SHP77 treated with DMSO at 0.1 percent for 48 hours (cell line): Measurements from ENCODE around the gene ARPIN.
A peak's percentile ranks its signal among the peaks of the same experiment; 100 is the strongest.
"Not testable (repeated sequence)": the region's sequence is repeated elsewhere in the genome, so short reads cannot be mapped to it uniquely, and the experiment has no call there.

Experiments
- DNase-seq: peaks from one replicate; lab custom pipeline; 2025; lab: John Stamatoyannopoulos, UW

The ARPIN gene

DNA sequence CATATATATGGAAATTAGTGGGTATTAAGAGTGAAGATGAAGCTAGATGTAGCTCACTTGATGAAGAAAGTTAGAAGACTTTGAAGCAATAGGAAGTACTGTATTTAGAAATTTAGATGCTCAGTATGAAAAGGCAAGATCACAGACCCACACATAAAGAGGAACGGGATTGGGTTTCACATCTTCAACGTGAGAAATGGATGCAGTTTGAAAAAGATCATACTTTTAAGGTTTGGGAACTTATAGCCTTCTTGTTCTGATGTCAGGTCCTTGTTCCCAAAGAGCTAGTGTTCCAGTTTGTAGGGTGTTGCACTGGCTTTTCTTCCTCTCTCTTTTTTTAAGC, 35.7 kb downstream of the ARPIN start:
- no peak for DNase-seq

DNA sequence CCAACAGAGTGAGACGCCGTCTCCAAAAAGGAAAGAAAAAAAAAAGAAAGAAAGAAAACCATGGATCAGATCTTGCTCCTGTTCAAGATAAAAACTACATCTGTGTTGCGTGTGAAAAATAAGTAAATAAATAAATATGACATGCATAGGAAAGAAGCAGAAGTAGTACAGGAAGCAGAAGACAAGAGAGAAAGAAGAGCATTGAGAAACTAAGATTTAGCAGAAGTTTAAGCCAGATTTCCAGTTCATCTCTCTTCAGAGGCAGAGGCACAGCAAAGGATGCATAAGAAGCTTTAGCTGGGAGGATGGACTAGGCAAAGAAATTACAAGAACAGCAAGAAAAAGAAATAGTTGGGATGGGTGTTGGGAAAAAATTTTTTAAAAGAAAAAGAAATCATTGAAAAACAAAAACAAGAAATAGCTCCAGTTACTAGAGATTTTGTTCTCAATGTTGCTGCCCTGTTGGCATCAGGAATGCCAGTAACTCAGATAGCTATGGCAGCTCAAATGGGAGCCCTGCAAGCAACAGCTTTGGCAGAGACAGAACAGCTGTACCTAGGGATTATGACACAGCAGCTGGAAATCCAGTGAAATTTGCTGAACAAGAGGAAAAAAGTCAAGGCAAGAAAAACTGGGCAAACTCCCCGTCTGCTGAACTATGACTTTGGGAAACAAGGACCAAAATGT, 36.2 kb downstream of the ARPIN start:
- no peak for DNase-seq

DNA sequence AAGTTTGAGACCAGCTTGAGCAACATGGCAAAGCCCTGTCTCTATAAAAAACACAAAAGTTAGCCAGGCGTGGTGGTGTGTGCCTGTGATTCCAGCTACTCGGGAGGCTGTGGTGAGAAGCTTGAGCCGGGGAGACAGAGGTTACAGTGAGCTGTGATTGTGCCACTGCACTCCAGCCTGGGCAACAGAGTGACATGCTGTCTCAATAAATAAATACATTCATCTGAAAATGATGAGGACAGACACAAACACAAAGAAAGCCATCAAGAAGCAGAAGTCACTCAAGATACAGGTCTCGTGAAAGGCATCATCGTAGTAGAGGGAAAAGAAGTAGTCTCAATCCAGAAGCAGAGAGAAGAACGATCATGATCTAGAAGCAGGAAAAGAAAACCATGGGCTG, 37.0 kb downstream of the ARPIN start:
- no peak for DNase-seq

DNA sequence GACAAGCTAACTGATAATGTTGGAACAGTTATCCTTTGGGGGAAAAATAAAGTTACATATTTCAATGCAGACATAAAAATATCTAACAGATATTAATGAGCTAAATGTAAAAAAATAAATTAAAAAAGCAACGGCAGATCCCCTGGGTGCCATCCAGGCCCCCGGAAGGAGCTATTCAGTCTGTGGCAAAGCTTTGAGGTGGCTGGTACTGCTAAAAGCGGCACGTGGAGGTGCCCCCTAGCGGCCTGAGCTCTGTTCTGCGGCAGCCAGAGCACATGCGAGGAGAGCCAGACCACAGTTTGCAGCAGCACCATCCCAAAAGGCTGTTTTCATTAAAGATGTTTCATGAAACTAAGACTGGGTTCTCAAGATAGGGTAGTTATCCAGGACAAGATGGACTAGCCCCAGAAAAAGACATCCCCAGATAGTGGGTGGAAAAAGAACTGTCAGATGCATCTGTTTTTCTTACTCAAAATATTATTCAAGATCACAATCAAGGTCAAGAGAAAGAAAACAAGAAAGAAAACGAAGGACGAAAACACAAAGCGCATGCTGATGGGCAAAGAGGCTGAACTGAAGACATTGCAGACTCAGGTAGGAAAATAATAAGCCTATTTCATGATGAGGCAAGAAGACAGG, 37.7 kb downstream of the ARPIN start:
- peak; percentile 50 for DNase-seq

DNA sequence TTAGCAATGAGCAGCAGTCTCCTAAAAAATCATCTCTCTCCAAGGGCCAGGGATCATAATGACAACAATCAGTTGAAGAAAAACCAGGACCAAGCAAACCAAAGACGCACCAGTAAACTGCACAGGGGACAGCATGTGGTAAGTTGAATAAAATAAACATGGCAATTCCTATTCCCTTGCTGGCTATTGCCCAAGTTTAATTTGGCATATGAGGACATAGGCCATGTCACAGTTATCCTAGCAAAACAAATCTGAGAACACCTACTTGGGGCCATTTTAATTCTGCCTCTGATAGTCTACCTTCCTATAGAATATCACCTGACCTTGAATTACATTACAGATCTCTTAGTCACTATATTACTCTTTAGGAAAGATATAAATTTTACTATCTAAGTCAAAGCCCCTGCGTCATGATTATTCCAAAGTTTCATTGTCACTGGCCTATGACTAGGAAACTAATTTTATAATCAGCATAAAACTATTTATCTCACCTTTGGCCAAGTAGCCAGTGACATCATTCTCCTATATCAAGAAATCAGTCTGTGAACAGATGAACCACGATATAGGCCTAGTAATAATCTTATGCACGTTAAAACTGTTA, 42.0 kb downstream of the ARPIN start:
- no peak for DNase-seq

DNA sequence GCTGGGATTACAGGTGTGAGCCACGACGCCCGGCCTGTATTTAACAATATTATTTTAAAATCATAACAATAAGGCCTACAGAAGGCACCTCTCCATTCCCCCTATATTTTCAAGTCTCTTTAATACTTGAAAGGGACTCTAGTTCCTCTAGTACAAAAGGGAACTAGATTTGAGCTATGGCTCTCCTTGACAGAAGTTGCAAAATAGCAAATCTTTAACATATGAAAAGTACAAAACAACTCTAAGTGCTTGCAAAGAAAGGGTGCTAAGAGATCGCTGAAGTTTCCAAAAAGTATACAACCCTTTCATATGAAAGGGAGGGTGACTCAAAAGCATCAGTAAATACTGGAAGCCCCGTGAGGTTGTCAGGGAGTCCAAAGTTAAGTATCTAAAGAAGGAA, 42.7 kb downstream of the ARPIN start:
- DNase-seq = no peak

DNA sequence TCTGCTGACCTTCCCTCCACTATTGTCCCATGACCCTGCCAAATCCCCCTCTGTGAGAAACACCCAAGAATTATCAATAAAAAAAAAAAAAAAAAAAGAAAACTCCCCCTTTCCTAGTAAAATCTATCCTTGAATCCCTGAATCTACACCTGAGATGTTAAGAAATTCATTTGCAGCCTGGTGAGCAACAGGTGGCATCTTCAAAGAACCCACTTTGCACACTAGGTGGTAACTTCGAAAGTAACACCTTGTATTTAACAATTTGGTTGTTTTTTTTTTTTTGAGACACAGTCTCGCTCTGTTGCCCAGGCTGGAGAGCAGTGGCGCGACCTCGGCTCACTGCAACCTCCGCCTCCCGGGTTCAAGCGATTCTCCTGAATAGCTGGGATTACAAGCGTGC, 43.3 kb downstream of the ARPIN start:
- DNase-seq = not testable (repeated sequence)

DNA sequence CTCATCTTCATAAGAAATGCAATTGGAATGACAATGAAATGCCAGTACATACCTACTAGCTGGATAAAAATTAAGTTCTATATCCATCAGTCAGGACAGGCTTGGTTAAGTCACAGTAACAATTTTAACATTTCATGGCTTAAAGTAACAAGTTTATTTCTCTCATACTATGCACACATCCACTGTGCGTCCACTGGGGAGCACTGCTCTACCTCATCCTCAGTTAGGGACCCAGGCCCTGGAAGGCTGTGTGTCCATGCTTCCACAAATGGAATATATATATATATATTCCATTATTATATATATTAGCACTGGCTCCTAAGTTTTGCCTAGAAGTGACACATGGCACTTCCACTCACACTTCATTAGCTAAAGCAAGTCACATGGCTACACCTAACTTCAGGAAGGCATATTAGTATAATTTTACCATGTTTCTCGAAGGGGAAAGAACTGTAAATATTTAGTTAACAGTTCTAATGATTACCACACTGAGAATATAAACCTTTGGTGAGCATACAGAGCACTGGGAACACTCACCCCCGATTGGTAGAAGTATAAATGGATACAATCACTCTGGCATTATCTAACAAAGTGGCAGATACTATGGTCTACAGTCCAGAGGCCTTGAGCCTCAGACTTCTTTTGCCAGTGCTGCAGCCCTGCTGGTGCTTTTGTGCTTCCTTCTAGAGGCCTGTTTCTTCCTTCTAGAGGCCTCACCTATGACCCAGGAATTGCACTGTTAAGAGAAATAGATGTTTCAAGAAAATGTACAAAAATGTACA, 47.6 kb downstream of the ARPIN start:
- DNase-seq = no peak

DNA sequence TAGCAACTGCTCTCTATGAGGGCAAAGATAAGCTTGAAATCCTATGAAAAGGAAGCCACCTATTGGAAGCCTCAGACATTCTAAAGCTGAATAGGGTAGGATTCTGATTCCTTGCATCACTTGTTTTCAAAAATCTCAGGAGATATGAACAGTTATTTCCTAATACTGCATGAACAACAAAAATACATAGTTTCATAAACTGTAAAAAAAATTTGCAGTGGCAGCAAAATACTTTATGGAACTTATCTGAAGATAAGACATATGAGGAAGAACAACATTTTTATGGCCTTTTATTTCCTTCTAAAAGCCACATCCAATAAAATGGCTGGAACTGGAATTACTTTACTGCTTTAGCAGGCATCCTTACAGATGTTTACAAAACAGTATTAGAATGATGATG, 48.8 kb downstream of the ARPIN start:
- no peak for DNase-seq

DNA sequence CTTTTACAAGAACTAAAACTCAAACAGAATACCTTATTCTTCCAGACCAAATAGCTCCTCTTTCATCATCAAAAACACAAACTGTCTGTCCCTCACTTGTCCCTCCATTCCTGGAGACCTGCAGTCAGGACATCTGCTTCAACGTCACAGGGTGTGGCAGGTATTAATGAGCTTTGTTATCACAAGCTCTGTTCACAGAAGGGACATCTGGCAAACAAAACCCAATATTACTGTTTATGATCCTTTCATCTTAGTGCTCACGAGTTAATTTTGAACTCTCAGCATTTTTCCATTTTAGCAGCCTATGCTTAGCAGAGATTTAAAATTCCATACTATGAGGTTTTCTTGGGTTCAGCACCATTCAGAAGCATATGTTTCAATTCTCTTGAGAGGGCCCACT, 51.9 kb downstream of the ARPIN start:
- DNase-seq = no peak

DNA sequence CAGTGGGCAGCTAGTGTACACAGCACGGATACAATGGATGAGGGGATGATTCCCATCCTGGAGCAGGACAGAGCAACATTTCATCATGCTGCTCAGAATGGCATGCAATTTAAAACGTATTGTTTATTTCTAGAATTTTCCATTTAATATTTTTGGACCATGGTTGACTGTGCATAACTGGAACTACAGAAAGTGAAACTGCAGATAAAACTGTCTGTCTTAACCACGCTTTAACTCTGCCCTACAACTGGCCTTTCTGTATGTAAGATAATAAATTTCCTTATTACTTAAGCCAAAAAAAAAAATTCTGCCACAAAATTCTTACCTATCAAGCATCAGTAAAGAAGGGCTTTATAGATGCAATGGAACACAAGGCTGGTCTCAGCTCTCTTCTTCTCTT, 52.3 kb downstream of the ARPIN start:
- DNase-seq = no peak

DNA sequence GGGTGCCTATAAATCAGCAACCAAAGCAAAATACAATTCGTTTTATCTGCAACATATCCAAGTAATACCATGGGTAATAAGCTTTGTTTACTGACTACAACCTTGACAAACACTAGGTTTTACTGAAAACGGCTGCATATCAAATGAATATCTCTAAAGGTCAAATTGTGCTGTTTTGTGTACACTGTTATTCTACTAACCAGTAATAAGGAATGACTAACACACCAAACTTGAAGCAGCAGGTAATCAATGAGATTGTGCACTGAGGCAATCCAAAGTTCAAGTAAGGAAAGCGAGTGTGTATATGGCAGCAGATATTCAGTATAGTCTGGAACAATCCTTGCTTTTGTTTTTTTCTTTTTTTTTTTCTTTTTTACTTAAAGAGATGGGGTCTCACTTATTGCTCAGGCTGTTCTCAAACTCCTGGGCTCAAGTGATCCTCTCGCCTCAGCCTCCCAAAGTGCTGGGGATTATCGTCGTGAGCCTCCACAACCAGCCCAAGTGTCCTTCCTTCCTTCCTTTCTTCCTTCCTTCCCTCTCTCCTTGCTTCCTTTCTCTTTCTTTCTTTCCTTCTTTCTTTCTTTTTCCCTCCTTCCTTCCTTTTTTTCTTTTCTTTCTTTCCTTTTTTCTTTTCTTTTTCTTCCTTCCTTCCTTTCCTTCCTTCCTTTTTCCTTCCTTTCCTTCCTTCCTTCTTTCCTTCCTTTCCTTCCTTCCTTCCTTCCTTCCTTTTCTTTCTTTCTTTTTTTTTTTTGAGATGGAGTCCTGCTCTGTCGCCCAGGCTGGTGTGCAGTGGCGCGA, 53.9 kb downstream of the ARPIN start:
- DNase-seq = no peak

DNA sequence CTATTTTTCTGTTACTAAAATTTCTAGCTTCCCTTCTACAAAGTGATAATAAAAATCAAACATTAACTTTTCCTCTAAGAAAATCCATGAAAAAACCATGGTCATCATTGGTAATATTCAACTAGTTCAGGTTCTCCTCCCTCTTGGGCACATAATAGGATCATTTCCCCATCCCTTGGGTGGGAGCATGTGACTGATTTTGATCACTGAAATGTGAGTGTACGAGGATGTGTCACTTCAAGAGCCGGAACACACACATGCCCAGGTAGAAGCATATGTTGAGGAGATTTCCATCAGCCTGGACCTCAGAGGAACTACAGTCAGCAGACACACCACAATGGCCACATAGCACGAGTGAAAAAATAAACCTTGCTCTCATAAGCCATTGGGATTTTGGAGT, 55.1 kb downstream of the ARPIN start:
- DNase-seq = no peak

DNA sequence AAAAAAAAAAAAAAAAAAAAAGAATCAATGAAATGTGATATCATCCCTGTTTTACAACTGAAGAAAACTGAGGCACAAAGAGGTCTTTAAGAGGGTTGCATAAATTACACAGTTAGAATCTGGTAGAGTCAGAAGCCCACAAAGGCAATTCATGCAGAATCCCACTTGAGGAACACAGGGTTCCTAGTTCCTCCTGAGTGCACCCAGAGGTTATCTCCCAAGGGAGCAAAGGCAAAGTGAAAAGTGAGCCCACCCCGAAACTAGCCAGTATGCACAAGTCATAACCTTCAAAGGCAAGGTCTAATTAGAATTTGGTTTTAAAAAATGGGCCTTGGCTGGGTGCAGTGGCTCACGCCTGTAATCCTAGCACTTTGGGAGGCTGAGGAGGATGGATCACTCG, 56.8 kb downstream of the ARPIN start:
- no peak for DNase-seq

DNA sequence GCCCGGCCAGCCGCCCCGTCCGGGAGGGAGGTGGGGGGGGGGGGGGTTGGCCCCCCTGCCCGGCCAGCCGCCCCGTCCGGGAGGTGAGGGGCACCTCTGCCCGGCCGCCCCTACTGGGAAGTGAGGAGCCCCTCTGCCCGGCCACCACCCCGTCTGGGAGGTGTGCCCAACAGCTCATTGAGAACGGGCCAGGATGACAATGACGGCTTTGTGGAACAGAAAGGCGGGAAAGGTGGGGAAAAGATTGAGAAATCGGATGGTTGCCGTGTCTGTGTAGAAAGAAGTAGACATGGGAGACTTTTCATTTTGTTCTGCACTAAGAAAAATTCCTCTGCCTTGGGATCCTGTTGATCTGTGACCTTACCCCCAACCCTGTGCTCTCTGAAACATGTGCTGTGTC, 57.9 kb downstream of the ARPIN start:
- DNase-seq = not testable (repeated sequence)

DNA sequence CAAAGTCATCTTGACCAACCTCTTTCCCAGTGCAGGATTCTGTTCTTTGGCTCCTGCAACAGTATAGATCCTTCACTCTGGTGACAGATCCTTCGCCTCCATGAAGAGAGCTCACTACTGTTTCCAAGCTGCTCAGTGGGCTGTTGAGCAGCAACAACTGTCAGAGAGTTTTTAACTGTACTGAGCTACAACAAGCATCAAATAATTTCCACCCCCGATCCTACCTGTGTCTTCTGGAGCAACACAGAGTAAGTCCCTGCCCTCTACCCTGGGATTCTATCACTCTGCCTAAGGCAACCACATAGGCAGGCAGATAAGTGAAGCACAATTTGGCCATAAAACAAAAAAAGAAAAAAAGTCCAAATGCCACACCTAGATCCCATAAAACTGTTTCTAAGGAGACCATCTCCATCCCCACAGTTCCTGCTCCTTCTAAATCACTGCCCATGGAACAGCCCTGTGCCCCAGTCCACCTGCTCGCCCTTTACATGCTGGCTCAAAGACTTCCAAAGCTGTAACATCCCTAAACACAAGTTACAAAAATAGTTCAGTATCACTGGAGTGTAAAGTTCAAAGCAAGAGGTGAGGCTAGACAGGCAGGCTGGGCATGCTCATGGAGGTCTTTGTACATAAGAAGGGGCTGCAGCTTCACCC, 60.3 kb downstream of the ARPIN start:
- DNase-seq = no peak

DNA sequence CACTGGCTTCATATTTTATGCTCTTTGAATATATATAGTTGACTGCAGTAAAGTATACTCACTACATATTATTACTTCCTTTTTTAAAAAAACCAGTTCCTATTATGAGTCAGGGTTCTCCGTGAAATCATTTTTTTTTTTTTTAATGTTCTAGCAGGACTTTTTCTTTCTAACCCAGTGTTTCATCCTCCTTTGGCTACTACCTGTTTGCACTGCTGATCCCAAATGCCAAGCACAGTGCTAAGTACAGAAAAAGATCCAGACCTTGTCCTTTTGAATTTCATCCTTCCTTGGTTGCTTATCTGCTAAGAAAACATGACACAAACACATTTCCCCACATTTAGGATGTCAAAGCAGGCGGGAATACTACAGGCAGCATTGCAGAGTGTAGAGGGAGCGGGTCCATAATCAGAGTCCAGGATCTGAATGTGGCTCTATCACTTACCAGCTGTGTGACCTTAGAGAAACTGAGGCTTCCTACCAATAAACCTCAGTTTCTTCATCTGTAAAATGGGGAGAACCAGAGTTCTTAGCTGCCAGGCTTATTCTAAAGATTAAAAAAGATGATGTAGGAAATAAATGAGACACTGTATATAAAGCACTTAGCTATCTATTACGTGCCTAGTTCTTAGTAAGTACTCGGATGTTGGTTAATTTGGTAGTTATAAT, 60.9 kb downstream of the ARPIN start:
- no peak for DNase-seq

DNA sequence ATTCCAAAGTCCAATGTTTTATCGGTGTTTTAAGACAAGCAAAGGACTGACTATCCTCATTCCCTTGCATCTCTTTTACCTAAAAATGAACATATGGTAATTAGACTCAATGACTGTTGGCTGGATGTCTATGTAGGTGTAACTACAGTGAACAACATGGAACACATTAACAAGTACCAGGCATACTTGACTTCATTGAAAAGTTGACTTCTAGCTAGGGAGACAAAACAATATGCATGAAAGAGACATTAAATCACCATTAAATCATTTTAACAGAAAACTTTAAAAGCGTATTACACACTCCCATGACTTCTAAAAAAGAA, 63.8 kb downstream of the ARPIN start:
- no peak for DNase-seq

DNA sequence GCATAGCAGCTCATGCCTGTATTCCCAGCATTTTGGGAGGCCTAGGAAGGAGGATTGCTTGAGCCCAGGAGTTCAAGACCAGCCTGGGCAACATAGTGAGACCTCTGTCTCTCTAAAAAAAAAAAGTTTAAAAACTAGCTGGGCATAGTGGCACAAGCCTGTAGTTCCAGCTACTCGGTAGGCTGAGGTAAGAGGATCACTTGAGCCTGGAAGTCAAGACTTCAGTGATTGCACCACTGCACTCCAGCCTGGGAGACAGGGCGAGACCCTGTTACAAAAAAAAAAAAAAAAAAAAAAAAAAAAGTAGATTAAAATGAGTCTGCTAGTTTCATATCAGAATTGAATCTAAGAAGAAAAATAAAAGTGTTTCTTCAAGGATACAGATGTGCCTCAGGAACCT, 65.7 kb downstream of the ARPIN start:
- no peak for DNase-seq

DNA sequence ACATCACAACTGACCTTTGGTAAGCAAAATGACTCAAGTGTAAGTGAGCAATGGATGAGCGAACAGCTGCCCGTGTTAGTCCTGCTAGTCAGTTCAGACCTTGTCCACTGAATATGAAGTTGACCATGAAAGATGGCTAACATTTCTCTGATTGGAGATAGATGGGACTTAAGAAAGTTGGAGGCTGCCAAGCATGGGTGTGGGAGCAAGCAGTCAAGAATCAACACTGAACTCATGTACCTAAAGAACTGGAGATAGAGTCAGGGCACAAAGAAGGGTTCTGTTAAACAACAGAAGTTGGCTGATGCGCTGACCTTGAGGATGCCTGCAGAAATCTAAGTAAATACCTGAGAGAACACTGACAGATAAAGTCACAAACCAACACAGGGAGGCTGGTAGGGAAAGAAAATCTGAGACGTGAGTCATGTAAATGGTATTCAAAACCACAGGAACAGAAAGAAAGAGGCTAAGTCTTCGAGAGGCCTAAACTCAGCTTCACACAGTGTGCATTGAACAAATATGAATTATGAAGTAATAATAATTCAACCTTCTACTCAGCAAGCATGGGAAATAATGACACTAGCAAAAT, 67.4 kb downstream of the ARPIN start:
- DNase-seq = no peak
